Ovary (tissue), 9 donors: ENCODE measurements around the gene LAMB4. TPM values are rescaled to one million over a fixed set of nuclear protein-coding genes. Genes with fewer than 3 reads are reported as not detected.

Source experiments
- DNase-seq, 5 donors: peaks; one replicate each; pipeline ENCODE4 v3.0.0-alpha.2; 2019 to 2020
- H3K27ac ChIP-seq, 2 donors: fragments of 200-600 bp; one replicate each; pipeline versions ENCODE4 v1.5.1 to v1.8.0; 2019 to 2022
- H3K27me3 ChIP-seq: fragments of 200-600 bp; one replicate; pipeline ENCODE4 v1.8.0; 2022
- H3K36me3 ChIP-seq: fragments of 200-600 bp; sonication (generic); one replicate; pipeline ENCODE4 v1.5.1; 2019
- H3K4me1 ChIP-seq: one replicate; pipeline ENCODE4 v1.8.1; 2013; ENCODE audit warnings: mild to moderate bottlenecking, moderate library complexity; ENCODE audit not compliant: insufficient read depth
- H3K4me3 ChIP-seq: fragments of 200-600 bp; sonication (generic); one replicate; pipeline ENCODE4 v1.5.1; 2017
- H3K9me3 ChIP-seq, 2 donors: fragments of 200-600 bp in 1 of 2; sonication (generic) in 1 of 2; one replicate each; pipeline versions ENCODE4 v1.5.1 to v1.8.1; 2013 to 2019; ENCODE audit warnings: mild to moderate bottlenecking in 1 of 2, moderate library complexity in 1 of 2
- EP300 ChIP-seq: sonication (generic); formaldehyde crosslinking; IDR thresholded peaks from one replicate; pipeline ENCODE4 v1.6.1; 2017; ENCODE audit warnings: antibody characterized with exemption
- POLR2A ChIP-seq: fragments of 450-650 bp; IDR thresholded peaks from one replicate; pipeline ENCODE4 v1.6.1; 2017; ENCODE audit warnings: antibody characterized with exemption, mild to moderate bottlenecking, moderate library complexity
- WGBS, 3 donors: extraction: QIAGEN DNeasy Blood & Tissue Kit in 1 of 3; methylation state at CpG; one replicate each; pipeline versions ENCODE4 v1.1.5 to v1.1.7; 2013 to 2017; 5-methylcytosine and 5-hydroxymethylcytosine counted together
- intact Hi-C, 4 donors: fragments of 100-400 bp; cut with DNase I; formaldehyde crosslinking; loops; one replicate each; pipeline versions ENCODE4 v1.11.0 to v1.15.1; 2022 to 2023
- polyA plus RNA-seq, 2 donors: library from polyadenylated mRNA; stranded (reverse); fragments of 200-250 nt in 1 of 2; fragments of 350-450 nt in 1 of 2; fragmentation: Illumina TruSeq in 1 of 2; extraction: RNeasy Lipid Tissue Mini Kit (QIAGEN cat#74804) in 1 of 2; gene quantifications; one replicate each; pipeline ENCODE4 v1.2.3, GENCODE V29; 2013 to 2014
- total RNA-seq, 7 donors: library from RNA; depleted of rRNA in 2 of 7; stranded (reverse); fragments of >200 nt in 2 of 7; fragmentation: NEBNext Ultra II Directional in 3 of 7; extraction: Animal tissue kit (Norgen Biotek cat#: 25700) in 3 of 7; gene quantifications; one replicate each; pipeline versions ENCODE4 v1.1.0 to v1.2.4, GENCODE V29; 2016 to 2023
- TF ChIP-seq, protein P1 (sequence below), 3 donors: fragments of 450-650 bp in 2 of 3; fragments of 200-600 bp in 1 of 3; IDR thresholded peaks; one replicate each; pipeline versions ENCODE4 v1.5.1 to v1.8.0; 2016 to 2022; ENCODE audit warnings: antibody characterized with exemption in 3 of 3, mild to moderate bottlenecking in 1 of 3
- donor health status: DM: no; HTN: no; CAD: no; lungs with moderate emphysema.
- donor health status: DM: no; HTN: no; CAD: no.
- donor health status: Bipolar disorder and iron deficiency.
- donor health status: DM: yes; HTN: yes; CAD: no.
- donor health status: DM: no; HTN: no; CAD: no.
- donor health status: DM: yes; HTN: yes; CAD: no.

LAMB4 gene
- total and polyA plus RNA-seq, 9 donors = 0.10 to 0.17 TPM; not detected in 7

DNA sequence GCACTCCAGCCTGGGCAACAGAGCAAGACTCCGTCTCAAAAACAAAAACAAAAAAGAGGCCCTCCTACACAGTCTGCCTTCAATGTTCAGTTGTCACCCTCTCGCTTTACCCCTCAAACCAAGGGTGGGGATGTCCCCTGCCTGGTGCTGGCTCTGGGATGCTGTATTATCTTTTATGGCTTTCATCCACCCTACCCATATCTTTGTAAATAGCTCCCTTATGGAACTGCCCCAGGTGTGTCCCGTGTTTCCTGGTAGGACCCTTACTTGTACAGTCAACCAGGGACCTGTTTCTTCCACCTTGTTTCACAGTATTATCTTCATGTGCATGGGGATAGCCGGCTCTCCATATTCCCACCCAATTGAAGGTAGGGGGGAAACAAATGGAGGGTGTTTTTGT is 111.5 kb downstream of the LAMB4 start:
- intact Hi-C loops = no loop called here
- 95 to 100% (median 96%) methylated on average over 4 of the region's 4 CpGs for WGBS, 3 donors
- no peaks in the 10 kb centered on the region for H3K9me3 ChIP-seq
- no peaks in the 10 kb centered on the region for H3K36me3 ChIP-seq
- H3K4me3 ChIP-seq = no peak overlapping the region
- peaks cover 3% of the 10 kb centered on the region for H3K4me1 ChIP-seq
- TF ChIP-seq, protein P1, sequence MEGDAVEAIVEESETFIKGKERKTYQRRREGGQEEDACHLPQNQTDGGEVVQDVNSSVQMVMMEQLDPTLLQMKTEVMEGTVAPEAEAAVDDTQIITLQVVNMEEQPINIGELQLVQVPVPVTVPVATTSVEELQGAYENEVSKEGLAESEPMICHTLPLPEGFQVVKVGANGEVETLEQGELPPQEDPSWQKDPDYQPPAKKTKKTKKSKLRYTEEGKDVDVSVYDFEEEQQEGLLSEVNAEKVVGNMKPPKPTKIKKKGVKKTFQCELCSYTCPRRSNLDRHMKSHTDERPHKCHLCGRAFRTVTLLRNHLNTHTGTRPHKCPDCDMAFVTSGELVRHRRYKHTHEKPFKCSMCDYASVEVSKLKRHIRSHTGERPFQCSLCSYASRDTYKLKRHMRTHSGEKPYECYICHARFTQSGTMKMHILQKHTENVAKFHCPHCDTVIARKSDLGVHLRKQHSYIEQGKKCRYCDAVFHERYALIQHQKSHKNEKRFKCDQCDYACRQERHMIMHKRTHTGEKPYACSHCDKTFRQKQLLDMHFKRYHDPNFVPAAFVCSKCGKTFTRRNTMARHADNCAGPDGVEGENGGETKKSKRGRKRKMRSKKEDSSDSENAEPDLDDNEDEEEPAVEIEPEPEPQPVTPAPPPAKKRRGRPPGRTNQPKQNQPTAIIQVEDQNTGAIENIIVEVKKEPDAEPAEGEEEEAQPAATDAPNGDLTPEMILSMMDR (IDR thresholded peaks at IDR 0.05) = no peak
- TF ChIP-seq EP300 (no peak), POLR2A (no peak)
- no peaks in the 10 kb centered on the region for H3K27me3 ChIP-seq
- no peak overlapping the region for H3K27ac ChIP-seq
- DNase-seq = no peak

DNA sequence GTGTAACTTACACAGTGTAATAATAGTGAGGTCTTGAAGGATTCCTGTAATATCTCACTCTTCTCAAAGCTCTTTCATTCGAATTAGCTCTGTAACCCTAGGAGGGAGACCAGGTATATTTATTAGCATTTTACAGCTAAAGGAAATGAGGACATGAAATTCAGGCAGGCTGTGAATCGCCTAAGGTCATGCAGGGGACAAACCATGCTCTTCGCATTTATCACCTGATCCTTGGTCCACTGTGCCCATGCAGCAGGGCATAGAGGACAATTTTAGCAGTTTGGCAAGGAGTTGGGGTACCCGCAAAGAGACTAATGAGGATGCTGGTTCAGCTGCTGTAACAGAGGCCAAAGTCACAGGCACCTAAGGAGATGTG is 112.4 kb downstream of the LAMB4 start:
- intact Hi-C loops = no loop called here
- 87 to 92% (median 88%) methylated on average over 4 of the region's 4 CpGs for WGBS, 3 donors
- Histone ChIP-seq H3K36me3 (no peaks in the 10 kb centered on the region), H3K27me3 (no peaks in the 10 kb centered on the region), H3K27ac (no peak overlapping the region), H3K4me1 (peaks cover 1% of the 10 kb centered on the region), H3K9me3 (no peaks in the 10 kb centered on the region), H3K4me3 (no peak overlapping the region)
- TF ChIP-seq, protein P1 (IDR thresholded peaks at IDR 0.05) = no peak
- TF ChIP-seq EP300 (no peak), POLR2A (no peak)
- no peak for DNase-seq

DNA sequence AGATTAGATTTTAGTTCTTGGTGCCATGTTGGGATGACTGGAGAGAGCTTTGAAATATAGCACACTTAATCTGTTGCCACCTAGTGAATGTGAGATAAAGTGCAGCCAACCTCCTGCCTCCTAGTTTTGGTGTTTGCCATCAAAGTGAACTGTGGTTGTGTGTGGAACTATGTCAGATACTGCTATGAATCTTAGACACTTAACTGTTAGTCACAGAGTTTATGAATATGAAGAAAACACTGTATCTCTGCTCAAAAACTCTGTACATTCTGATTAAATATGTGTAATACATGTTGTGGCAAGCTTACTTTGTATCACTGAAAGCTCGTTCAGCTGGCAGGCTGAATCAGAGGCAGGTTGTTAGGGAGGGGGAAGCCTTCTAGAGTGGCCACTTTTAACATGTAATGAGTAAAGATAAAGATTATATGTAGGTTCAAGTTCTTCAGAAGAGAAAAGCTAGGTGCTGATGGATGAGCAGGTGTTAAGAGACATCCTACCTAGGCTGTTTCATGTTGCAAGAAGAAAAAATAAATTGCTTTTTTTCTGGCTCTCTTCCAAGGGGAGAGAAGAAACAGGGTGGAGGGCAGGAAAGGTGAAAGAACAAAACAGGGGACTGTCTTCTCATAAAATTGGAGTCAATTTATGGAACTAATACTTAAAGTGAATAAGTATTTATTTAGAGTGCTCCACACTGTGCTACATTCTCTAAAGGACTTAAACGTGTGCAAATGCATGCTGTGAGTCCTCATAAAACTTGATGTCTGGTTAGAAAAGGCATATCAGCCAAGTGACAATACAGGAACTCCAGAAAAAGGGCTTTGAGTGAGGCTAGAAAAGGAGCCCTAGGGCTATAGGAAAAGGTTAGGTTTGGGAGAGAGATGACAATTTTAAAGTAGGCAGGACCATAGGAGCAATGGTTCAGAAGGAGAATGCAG is 113.1 kb downstream of the LAMB4 start:
- intact Hi-C loops = no loop called here
- Histone ChIP-seq H3K36me3 (no peaks in the 10 kb centered on the region), H3K27me3 (no peaks in the 10 kb centered on the region), H3K4me3 (no peak overlapping the region), H3K4me1 (no peaks in the 10 kb centered on the region), H3K9me3 (no peaks in the 10 kb centered on the region), H3K27ac (no peak overlapping the region)
- 41 to 44% (median 43%) methylated on average over 2 of the region's 2 CpGs for WGBS, 3 donors
- no peak for DNase-seq
- TF ChIP-seq EP300 (no peak), POLR2A (no peak)
- TF ChIP-seq, protein P1 (IDR thresholded peaks at IDR 0.05) = no peak

DNA sequence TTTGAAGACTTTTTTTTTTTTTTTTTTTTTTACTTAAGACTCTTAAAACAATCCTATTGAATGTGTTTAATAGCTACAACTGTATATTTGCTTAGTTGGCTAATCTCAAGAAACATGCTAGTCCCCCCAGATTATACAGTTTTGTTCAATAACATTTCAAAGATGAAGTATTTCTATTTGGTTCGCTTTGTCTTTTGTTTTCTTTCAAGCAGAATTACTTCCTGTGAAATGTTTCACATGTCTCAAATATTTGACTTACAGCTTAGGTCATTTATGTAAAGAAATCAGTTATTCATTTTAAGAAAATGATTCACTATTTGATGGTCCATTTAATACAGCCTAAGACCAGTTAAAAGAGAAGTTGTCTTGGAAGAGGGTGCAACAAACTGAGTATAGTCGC is 114.4 kb downstream of the LAMB4 start:
- H3K4me1 ChIP-seq = no peaks in the 10 kb centered on the region
- no peaks in the 10 kb centered on the region for H3K27me3 ChIP-seq
- H3K4me3 ChIP-seq = no peak overlapping the region
- no peak for TF ChIP-seq POLR2A
- no peak for TF ChIP-seq EP300
- TF ChIP-seq, protein P1 (IDR thresholded peaks at IDR 0.05) = no peak
- intact Hi-C loops = no loop called here
- no peak for DNase-seq
- no peaks in the 10 kb centered on the region for H3K9me3 ChIP-seq
- no peaks in the 10 kb centered on the region for H3K36me3 ChIP-seq
- WGBS, 3 donors = 66 to 78% (median 73%) methylated on average over 2 of the region's 2 CpGs
- no peak overlapping the region for H3K27ac ChIP-seq
